SK-N-SH treated with all-trans-retinoic acid at 6 μM for 48 hours (cell line): ENCODE measurements around the gene MTUS2.

Experiments used
- ARNTL ChIP-seq: fragments of 450-650 bp; formaldehyde crosslinking; IDR thresholded peaks from 2 replicates; pipeline ENCODE4 v1.5.0; 2020; ENCODE audit warnings: low read depth, mild to moderate bottlenecking, moderate library complexity, borderline replicate concordance
- BACH2 ChIP-seq: fragments of 250-450 bp; sonication (Bioruptor Pico); IDR thresholded peaks from 2 replicates; pipeline ENCODE4 v1.9.0; 2021; ENCODE audit warnings: mild to moderate bottlenecking, borderline replicate concordance
- CSDC2 ChIP-seq: fragments of 250-450 bp; sonication (Bioruptor Pico); IDR thresholded peaks from 2 replicates; pipeline ENCODE4 v1.5.0; 2020; ENCODE audit warnings: mild to moderate bottlenecking, moderate library complexity
- GLIS3 ChIP-seq: fragments of 250-450 bp; sonication (Bioruptor Pico); IDR thresholded peaks from 2 replicates; pipeline ENCODE4 v1.5.0; 2020; ENCODE audit warnings: mild to moderate bottlenecking, moderate library complexity
- PATZ1 ChIP-seq: fragments of 250-450 bp; sonication (Bioruptor Pico); IDR thresholded peaks from 2 replicates; pipeline ENCODE4 v1.8.0; 2020; ENCODE audit warnings: mild to moderate bottlenecking, moderate library complexity, borderline replicate concordance
- PPARA ChIP-seq: fragments of 250-450 bp; sonication (Bioruptor Pico); IDR thresholded peaks from 2 replicates; pipeline ENCODE4 v1.5.0; 2020; ENCODE audit warnings: mild to moderate bottlenecking, borderline replicate concordance
- TCF4 ChIP-seq: fragments of 250-450 bp; sonication (Bioruptor Pico); IDR thresholded peaks from 2 replicates; pipeline ENCODE4 v1.8.0; 2021; ENCODE audit warnings: mild to moderate bottlenecking, moderate library complexity, borderline replicate concordance
- ZC3H10 ChIP-seq: fragments of 250-450 bp; sonication (Bioruptor Pico); IDR thresholded peaks from 2 replicates; pipeline ENCODE4 v1.5.1; 2021; ENCODE audit warnings: mild to moderate bottlenecking, moderate library complexity
- ZFP30 ChIP-seq: fragments of 450-650 bp; formaldehyde crosslinking; IDR thresholded peaks from 2 replicates; pipeline ENCODE4 v1.5.0; 2022; ENCODE audit warnings: mild to moderate bottlenecking, moderate library complexity

GRCh38 chr13:28964803-28965202 is 144.7 kb downstream of the MTUS2 start:
- TF ChIP-seq GLIS3 (CRISPR knock-in tag) = no peak
- no peak for TF ChIP-seq PATZ1 (CRISPR knock-in tag)
- TF ChIP-seq CSDC2 (CRISPR knock-in tag) = no peak
- TF ChIP-seq TCF4 (CRISPR knock-in tag) = no peak
- TF ChIP-seq ZFP30 (CRISPR knock-in tag) = no peak
- no peak for TF ChIP-seq ARNTL
- no peak for TF ChIP-seq BACH2 (CRISPR knock-in tag)
- no peak for TF ChIP-seq PPARA (CRISPR knock-in tag)
- TF ChIP-seq ZC3H10 (CRISPR knock-in tag) = no peak
